ENCODE results near the gene ADRA1B.

- no peak for TF ChIP-seq FOXM1 (IDR thresholded peaks at IDR 0.05; ENCODE audit: low read depth, low read length)
- TF ChIP-seq EZH2 (IDR thresholded peaks at IDR 0.05; ENCODE audit: borderline replicate concordance, control insufficient read depth, low read depth, low read length): no peak
- TF ChIP-seq CBX5 (IDR thresholded peaks at IDR 0.05; ENCODE audit: low read depth): no peak
- TF ChIP-seq CTCF (IDR thresholded peaks at IDR 0.05 in 2 of 3, conservative IDR thresholded peaks at IDR 0.05 in 1 of 3; ENCODE audit: control insufficient read depth in 2 of 3, extremely low read depth in 1 of 3, insufficient read depth in 1 of 3, low read depth in 3 of 3, low read length in 3 of 3): no peak
- TF ChIP-seq USF2 (IDR thresholded peaks at IDR 0.05; ENCODE audit: borderline replicate concordance, low read depth, low read length): no peak
- no peak for TF ChIP-seq ZNF24 (IDR thresholded peaks at IDR 0.05)
- no peak for TF ChIP-seq JUNB (IDR thresholded peaks at IDR 0.05)
- TF ChIP-seq E2F4 (IDR thresholded peaks at IDR 0.05; ENCODE audit: low read depth, low read length): no peak
- no peak for TF ChIP-seq YY1 (IDR thresholded peaks at IDR 0.05; ENCODE audit: low read depth, low read length)
- no peak for TF ChIP-seq POLR2A (IDR thresholded peaks at IDR 0.05; ENCODE audit: low read depth, low read length)
- TF ChIP-seq FOXK2 (IDR thresholded peaks at IDR 0.05): no peak
- no peak for TF ChIP-seq SMC3 (IDR thresholded peaks at IDR 0.05; ENCODE audit: borderline replicate concordance, low read length)
- TF ChIP-seq RELB (IDR thresholded peaks at IDR 0.05; ENCODE audit: low read depth): no peak
- no peak for TF ChIP-seq MXI1 (IDR thresholded peaks at IDR 0.05; ENCODE audit: low read depth, low read length)
These were observed 93.3 kb downstream of the ADRA1B start for GRCh38 chr5:160009591-160009989.
